HG03045 (cell line): ENCODE results near the gene RFC5.
"Not testable (repeated sequence)": the region's sequence is repeated elsewhere in the genome, so short reads cannot be mapped to it uniquely, and the experiment has no call there.

Source experiments
- ATAC-seq: cut with Tn5 transposase; IDR thresholded peaks from one replicate; pipeline ENCODE4 v1.9.1; 2021; ENCODE audit warnings: mild to moderate bottlenecking, moderate library complexity; ENCODE audit not compliant: unreplicated experiment

RFC5 gene

DNA sequence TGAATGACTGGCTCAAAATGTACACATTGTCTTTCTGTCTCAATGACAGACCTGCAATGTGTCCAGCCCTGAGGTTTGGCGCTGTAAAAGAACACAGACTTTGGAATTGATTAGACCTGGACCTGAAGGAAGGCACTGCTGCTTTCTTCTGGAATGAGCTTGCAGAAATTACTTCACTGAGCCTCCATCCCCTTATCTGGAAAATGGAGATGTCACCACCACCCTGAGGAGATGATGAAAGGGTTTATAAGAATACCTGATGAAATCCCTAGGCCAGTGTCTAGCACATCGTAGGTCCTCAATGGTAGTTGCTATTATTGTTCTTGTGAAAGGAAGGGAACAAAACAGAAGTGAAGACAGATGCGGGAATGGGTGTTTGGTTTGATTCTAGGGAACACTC is 54.1 kb downstream of the RFC5 start:
- ATAC-seq = no peak

GRCh38 chr12:118073768-118074167 is 57.3 kb downstream of the RFC5 start:
- no peak for ATAC-seq

GRCh38 chr12:118081521-118081920 is 65.0 kb downstream of the RFC5 start:
- ATAC-seq = not testable (repeated sequence)
